ENCODE data around the gene MC5R.

DNA sequence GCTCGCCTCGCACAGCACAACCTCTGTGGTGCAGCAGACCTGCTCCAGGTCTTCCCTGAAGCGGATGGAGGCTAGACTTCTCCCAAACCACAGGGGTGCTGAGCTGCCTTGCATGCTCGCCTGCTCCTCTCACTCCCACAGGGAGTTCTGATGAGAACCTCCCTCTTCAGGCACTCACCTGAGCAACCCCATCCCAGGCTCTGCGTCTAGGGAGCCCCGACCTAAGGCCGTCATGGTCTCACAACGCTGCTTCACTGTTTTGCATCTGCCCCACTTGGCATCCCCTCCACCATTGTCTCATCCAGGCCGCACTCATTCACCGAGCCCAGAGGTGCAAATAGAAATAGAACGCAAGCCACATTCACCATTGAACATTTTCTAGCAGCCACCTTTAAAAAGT, 24.6 kb upstream of the MC5R start:
- no peak for TF ChIP-seq POLR2A (IDR thresholded peaks at IDR 0.05; ENCODE audit: low read depth, low read length)
- no peak for TF ChIP-seq POLR2AphosphoS5 (IDR thresholded peaks at IDR 0.05; ENCODE audit: low read depth, low read length)
- TF ChIP-seq TAF1 (IDR thresholded peaks at IDR 0.05; ENCODE audit: borderline replicate concordance, low read depth, low read length) = no peak

Measured in GM12892 (cell line).